ENCODE results near the gene CSTF1.
"Not testable (repeated sequence)": the region's sequence is repeated elsewhere in the genome, so short reads cannot be mapped to it uniquely, and the experiment has no call there.

Gene CSTF1

GRCh38 chr20:56406910-56407309 is 14.5 kb downstream of the CSTF1 start:
- H3K9ac ChIP-seq (ENCODE audit: low read depth, low read length), result no peak overlapping the region
- no peaks in the 10 kb centered on the region for H3K4me1 ChIP-seq (ENCODE audit: control insufficient read depth, insufficient read depth, low read length)
- H3K4me3 ChIP-seq (ENCODE audit: low read depth, low read length), result no peak overlapping the region
- H3K9me3 ChIP-seq (ENCODE audit: control insufficient read depth, insufficient read depth, low read length), result no peaks in the 10 kb centered on the region
- peaks cover 59% of the 10 kb centered on the region for H3K36me3 ChIP-seq (ENCODE audit: control insufficient read depth, insufficient read depth, low read length)
- no peaks in the 10 kb centered on the region for H3K27me3 ChIP-seq (ENCODE audit: control insufficient read depth, insufficient read depth, low read length)
- no peak overlapping the region for H3K27ac ChIP-seq (ENCODE audit: low read depth, low read length)

GRCh38 chr20:56409521-56409920 is 17.1 kb downstream of the CSTF1 start:
- Histone ChIP-seq H3K4me1 (ENCODE audit: control insufficient read depth, insufficient read depth, low read length) (no peaks in the 10 kb centered on the region), H3K9me3 (ENCODE audit: control insufficient read depth, insufficient read depth, low read length) (no peaks in the 10 kb centered on the region), H3K9ac (ENCODE audit: low read depth, low read length) (no peak overlapping the region), H3K4me3 (ENCODE audit: low read depth, low read length) (no peak overlapping the region), H3K27me3 (ENCODE audit: control insufficient read depth, insufficient read depth, low read length) (no peaks in the 10 kb centered on the region), H3K27ac (ENCODE audit: low read depth, low read length) (no peak overlapping the region), H3K36me3 (ENCODE audit: control insufficient read depth, insufficient read depth, low read length) (peaks cover 34% of the 10 kb centered on the region)

GRCh38 chr20:56409956-56410355 is 17.5 kb downstream of the CSTF1 start:
- Histone ChIP-seq H3K36me3 (ENCODE audit: control insufficient read depth, insufficient read depth, low read length) (peaks cover 31% of the 10 kb centered on the region), H3K4me3 (ENCODE audit: low read depth, low read length) (no peak overlapping the region), H3K4me1 (ENCODE audit: control insufficient read depth, insufficient read depth, low read length) (no peaks in the 10 kb centered on the region), H3K9me3 (ENCODE audit: control insufficient read depth, insufficient read depth, low read length) (no peaks in the 10 kb centered on the region), H3K27me3 (ENCODE audit: control insufficient read depth, insufficient read depth, low read length) (no peaks in the 10 kb centered on the region), H3K27ac (ENCODE audit: low read depth, low read length) (no peak overlapping the region), H3K9ac (ENCODE audit: low read depth, low read length) (no peak overlapping the region)

GRCh38 chr20:56411287-56411686 is 18.8 kb downstream of the CSTF1 start:
- H3K27me3 ChIP-seq (ENCODE audit: control insufficient read depth, insufficient read depth, low read length); H3K27ac ChIP-seq (ENCODE audit: low read depth, low read length); H3K4me3 ChIP-seq (ENCODE audit: low read depth, low read length); H3K9ac ChIP-seq (ENCODE audit: low read depth, low read length); H3K4me1 ChIP-seq (ENCODE audit: control insufficient read depth, insufficient read depth, low read length); H3K9me3 ChIP-seq (ENCODE audit: control insufficient read depth, insufficient read depth, low read length): not testable (repeated sequence)
- peaks cover 19% of the 10 kb centered on the region for H3K36me3 ChIP-seq (ENCODE audit: control insufficient read depth, insufficient read depth, low read length)

GRCh38 chr20:56411759-56412472 is 19.5 kb downstream of the CSTF1 start, which contains the start of gene CASS4:
Gene CASS4, plus strand, starts transcription at chr20:56412260. Its CDS starts 199 bp downstream, at chr20:56412459.
- Histone ChIP-seq H3K36me3 (ENCODE audit: control insufficient read depth, insufficient read depth, low read length) (peaks cover 13% of the 10 kb centered on the region), H3K4me1 (ENCODE audit: control insufficient read depth, insufficient read depth, low read length) (no peaks in the 10 kb centered on the region), H3K4me3 (ENCODE audit: low read depth, low read length) (no peak within 1 kb of the TSS), H3K27me3 (ENCODE audit: control insufficient read depth, insufficient read depth, low read length) (no peaks in the 10 kb centered on the region), H3K27ac (ENCODE audit: low read depth, low read length) (no peak within 1 kb of the TSS), H3K9me3 (ENCODE audit: control insufficient read depth, insufficient read depth, low read length) (no peaks in the 10 kb centered on the region), H3K9ac (ENCODE audit: low read depth, low read length) (no peak within 1 kb of the TSS)

- Histone ChIP-seq H3K4me1 (ENCODE audit: control insufficient read depth, insufficient read depth, low read length) (no peaks in the 10 kb centered on the region), H3K27me3 (ENCODE audit: control insufficient read depth, insufficient read depth, low read length) (no peaks in the 10 kb centered on the region), H3K9me3 (ENCODE audit: control insufficient read depth, insufficient read depth, low read length) (no peaks in the 10 kb centered on the region), H3K27ac (ENCODE audit: low read depth, low read length) (no peak overlapping the region), H3K4me3 (ENCODE audit: low read depth, low read length) (no peak overlapping the region), H3K36me3 (ENCODE audit: control insufficient read depth, insufficient read depth, low read length) (peaks cover 7% of the 10 kb centered on the region), H3K9ac (ENCODE audit: low read depth, low read length) (no peak overlapping the region)
Observed at GRCh38 chr20:56412473-56412790, 20.0 kb downstream of the CSTF1 start.

GRCh38 chr20:56412949-56413348 is 20.5 kb downstream of the CSTF1 start:
- Histone ChIP-seq H3K27ac (ENCODE audit: low read depth, low read length) (no peak overlapping the region), H3K27me3 (ENCODE audit: control insufficient read depth, insufficient read depth, low read length) (no peaks in the 10 kb centered on the region), H3K4me3 (ENCODE audit: low read depth, low read length) (no peak overlapping the region), H3K9ac (ENCODE audit: low read depth, low read length) (no peak overlapping the region), H3K4me1 (ENCODE audit: control insufficient read depth, insufficient read depth, low read length) (no peaks in the 10 kb centered on the region), H3K9me3 (ENCODE audit: control insufficient read depth, insufficient read depth, low read length) (no peaks in the 10 kb centered on the region), H3K36me3 (ENCODE audit: control insufficient read depth, insufficient read depth, low read length) (peaks cover 4% of the 10 kb centered on the region; the same call in 1 of the 2 replicates)

GRCh38 chr20:56414842-56415765 is 22.7 kb downstream of the CSTF1 start:
- Histone ChIP-seq H3K4me1 (ENCODE audit: control insufficient read depth, insufficient read depth, low read length) (no peaks in the 10 kb centered on the region), H3K4me3 (ENCODE audit: low read depth, low read length) (no peak overlapping the region), H3K27ac (ENCODE audit: low read depth, low read length) (no peak overlapping the region), H3K27me3 (ENCODE audit: control insufficient read depth, insufficient read depth, low read length) (no peaks in the 10 kb centered on the region), H3K9me3 (ENCODE audit: control insufficient read depth, insufficient read depth, low read length) (no peaks in the 10 kb centered on the region), H3K9ac (ENCODE audit: low read depth, low read length) (no peak overlapping the region), H3K36me3 (ENCODE audit: control insufficient read depth, insufficient read depth, low read length) (no peaks in the 10 kb centered on the region)

- Histone ChIP-seq H3K27me3 (ENCODE audit: control insufficient read depth, insufficient read depth, low read length) (peaks cover 12% of the 10 kb centered on the region; the same call in 1 of the 2 replicates), H3K4me3 (ENCODE audit: low read depth, low read length) (no peak overlapping the region), H3K9ac (ENCODE audit: low read depth, low read length) (no peak overlapping the region), H3K4me1 (ENCODE audit: control insufficient read depth, insufficient read depth, low read length) (peaks cover 2% of the 10 kb centered on the region; the same call in 1 of the 2 replicates), H3K27ac (ENCODE audit: low read depth, low read length) (no peak overlapping the region), H3K9me3 (ENCODE audit: control insufficient read depth, insufficient read depth, low read length) (no peaks in the 10 kb centered on the region), H3K36me3 (ENCODE audit: control insufficient read depth, insufficient read depth, low read length) (no peaks in the 10 kb centered on the region)
Observed at GRCh38 chr20:56417402-56417801, 25.0 kb downstream of the CSTF1 start.

GRCh38 chr20:56417911-56418310 is 25.5 kb downstream of the CSTF1 start:
- Histone ChIP-seq H3K36me3 (ENCODE audit: control insufficient read depth, insufficient read depth, low read length) (no peaks in the 10 kb centered on the region), H3K4me3 (ENCODE audit: low read depth, low read length) (no peak overlapping the region), H3K9me3 (ENCODE audit: control insufficient read depth, insufficient read depth, low read length) (no peaks in the 10 kb centered on the region), H3K27ac (ENCODE audit: low read depth, low read length) (no peak overlapping the region), H3K4me1 (ENCODE audit: control insufficient read depth, insufficient read depth, low read length) (peaks cover 5% of the 10 kb centered on the region; the same call in 1 of the 2 replicates), H3K27me3 (ENCODE audit: control insufficient read depth, insufficient read depth, low read length) (peaks cover 12% of the 10 kb centered on the region; the same call in 1 of the 2 replicates), H3K9ac (ENCODE audit: low read depth, low read length) (no peak overlapping the region)

- H3K36me3 ChIP-seq (ENCODE audit: control insufficient read depth, insufficient read depth, low read length), result no peaks in the 10 kb centered on the region
- H3K27me3 ChIP-seq (ENCODE audit: control insufficient read depth, insufficient read depth, low read length), result peaks cover 16% of the 10 kb centered on the region; the same call in 1 of the 2 replicates
- no peak overlapping the region for H3K9ac ChIP-seq (ENCODE audit: low read depth, low read length)
- H3K4me1 ChIP-seq (ENCODE audit: control insufficient read depth, insufficient read depth, low read length), result peaks cover 5% of the 10 kb centered on the region; the same call in 1 of the 2 replicates
- H3K27ac ChIP-seq (ENCODE audit: low read depth, low read length), result no peak overlapping the region
- H3K9me3 ChIP-seq (ENCODE audit: control insufficient read depth, insufficient read depth, low read length), result no peaks in the 10 kb centered on the region
- H3K4me3 ChIP-seq (ENCODE audit: low read depth, low read length), result no peak overlapping the region
Observed at GRCh38 chr20:56418385-56418861, 26.0 kb downstream of the CSTF1 start.
